IPS-18a (cell line): ENCODE data around the gene RAN.
"Not testable (repeated sequence)": the region's sequence is repeated elsewhere in the genome, so short reads cannot be mapped to it uniquely, and the experiment has no call there.

Experiments used
- H3K27ac ChIP-seq: one replicate; pipeline ENCODE4 v1.5.1; 2013; ENCODE audit warnings: low read length
- H3K27me3 ChIP-seq: one replicate; pipeline ENCODE4 v1.6.1; 2013; ENCODE audit warnings: mild to moderate bottlenecking, low read length; ENCODE audit not compliant: control insufficient read depth, insufficient read depth
- H3K36me3 ChIP-seq: one replicate; pipeline ENCODE4 v1.6.1; 2013; ENCODE audit warnings: low read depth, low read length; ENCODE audit not compliant: control insufficient read depth
- H3K4me1 ChIP-seq: one replicate; pipeline ENCODE4 v1.6.1; 2013; ENCODE audit warnings: low read depth, low read length; ENCODE audit not compliant: control insufficient read depth
- H3K4me3 ChIP-seq: one replicate; pipeline ENCODE4 v1.5.1; 2013; ENCODE audit warnings: low read length
- H3K9ac ChIP-seq: one replicate; pipeline ENCODE4 v1.6.1; 2013; ENCODE audit warnings: mild to moderate bottlenecking, low read length, moderate library complexity
- H3K9me3 ChIP-seq: one replicate; pipeline ENCODE4 v1.6.1; 2013; ENCODE audit warnings: low read depth, low read length; ENCODE audit not compliant: control insufficient read depth

RAN gene

GRCh38 chr12:130835436-130835835 lies 36.4 kb upstream of the RAN start:
- peaks cover 18% of the 10 kb centered on the region for H3K27me3 ChIP-seq
- H3K9ac ChIP-seq: no peak overlapping the region
- no peak overlapping the region for H3K4me3 ChIP-seq
- H3K27ac ChIP-seq: no peak overlapping the region
- no peaks in the 10 kb centered on the region for H3K9me3 ChIP-seq
- H3K4me1 ChIP-seq: peaks cover 31% of the 10 kb centered on the region
- H3K36me3 ChIP-seq: no peaks in the 10 kb centered on the region

GRCh38 chr12:130838284-130838950 lies 33.4 kb upstream of the RAN start:
- H3K27ac ChIP-seq: no peak overlapping the region

GRCh38 chr12:130838951-130839769 lies 32.7 kb upstream of the RAN start, which contains the start of gene STX2:
Gene STX2, minus strand, starts transcription at chr12:130839250. Its CDS starts 151 bp downstream, at chr12:130839099.
- Histone ChIP-seq H3K4me3 (peak within 1 kb of the TSS; percentile 89), H3K36me3 (no peaks in the 10 kb centered on the region), H3K9me3 (no peaks in the 10 kb centered on the region), H3K9ac (peak within 1 kb of the TSS; percentile 61), H3K27me3 (peaks cover 18% of the 10 kb centered on the region), H3K4me1 (peaks cover 24% of the 10 kb centered on the region), H3K27ac (no peak within 1 kb of the TSS)

More at GRCh38 chr12:130838284-130838950, 33.4 kb upstream of the RAN start:
- H3K36me3 ChIP-seq: no peaks in the 10 kb centered on the region
- H3K27me3 ChIP-seq: peaks cover 18% of the 10 kb centered on the region
- H3K9me3 ChIP-seq: no peaks in the 10 kb centered on the region
- H3K4me1 ChIP-seq: peaks cover 24% of the 10 kb centered on the region
- peak overlapping the region; percentile 61 for H3K9ac ChIP-seq
- H3K4me3 ChIP-seq: peak overlapping the region; percentile 89

GRCh38 chr12:130839770-130840404 lies 32.0 kb upstream of the RAN start:
- Histone ChIP-seq H3K9ac (no peak overlapping the region), H3K4me3 (peak overlapping the region; percentile 42), H3K4me1 (peaks cover 24% of the 10 kb centered on the region), H3K9me3 (no peaks in the 10 kb centered on the region), H3K27ac (no peak overlapping the region), H3K36me3 (no peaks in the 10 kb centered on the region), H3K27me3 (peaks cover 18% of the 10 kb centered on the region)

GRCh38 chr12:130846369-130846768 lies 25.5 kb upstream of the RAN start:
- H3K4me3 ChIP-seq: no peak overlapping the region
- no peaks in the 10 kb centered on the region for H3K27me3 ChIP-seq
- peaks cover 14% of the 10 kb centered on the region for H3K4me1 ChIP-seq
- no peaks in the 10 kb centered on the region for H3K36me3 ChIP-seq
- H3K27ac ChIP-seq: no peak overlapping the region
- H3K9ac ChIP-seq: no peak overlapping the region
- no peaks in the 10 kb centered on the region for H3K9me3 ChIP-seq

- no peak overlapping the region for H3K27ac ChIP-seq
- H3K36me3 ChIP-seq: no peaks in the 10 kb centered on the region
- H3K9me3 ChIP-seq: no peaks in the 10 kb centered on the region
- no peak overlapping the region for H3K9ac ChIP-seq
- no peaks in the 10 kb centered on the region for H3K27me3 ChIP-seq
- peaks cover 14% of the 10 kb centered on the region for H3K4me1 ChIP-seq
- no peak overlapping the region for H3K4me3 ChIP-seq
These were observed 24.8 kb upstream of the RAN start for GRCh38 chr12:130847112-130847511.

- not testable (repeated sequence) for H3K4me3 ChIP-seq, H3K27ac ChIP-seq, H3K9me3 ChIP-seq, H3K27me3 ChIP-seq, H3K36me3 ChIP-seq, H3K9ac ChIP-seq
- H3K4me1 ChIP-seq: peaks cover 21% of the 10 kb centered on the region
These were observed 23.8 kb upstream of the RAN start for GRCh38 chr12:130848105-130848504.

- not testable (repeated sequence) for H3K9me3 ChIP-seq, H3K27ac ChIP-seq, H3K4me3 ChIP-seq, H3K27me3 ChIP-seq, H3K36me3 ChIP-seq, H3K9ac ChIP-seq
- H3K4me1 ChIP-seq: peaks cover 23% of the 10 kb centered on the region
These were observed 23.0 kb upstream of the RAN start for GRCh38 chr12:130848785-130849305.

- Histone ChIP-seq H3K27me3 (no peaks in the 10 kb centered on the region), H3K9me3 (no peaks in the 10 kb centered on the region), H3K4me1 (peaks cover 32% of the 10 kb centered on the region), H3K9ac (peak overlapping the region; percentile 44), H3K36me3 (no peaks in the 10 kb centered on the region), H3K4me3 (peak overlapping the region; percentile 27), H3K27ac (peak overlapping the region; percentile 62)
These were observed 22.1 kb upstream of the RAN start for GRCh38 chr12:130849561-130850417.

GRCh38 chr12:130850418-130851021 lies 21.3 kb upstream of the RAN start:
- peaks cover 32% of the 10 kb centered on the region for H3K4me1 ChIP-seq
- no peaks in the 10 kb centered on the region for H3K9me3 ChIP-seq
- peak overlapping the region; percentile 27 for H3K4me3 ChIP-seq
- H3K27me3 ChIP-seq: no peaks in the 10 kb centered on the region
- no peaks in the 10 kb centered on the region for H3K36me3 ChIP-seq
- H3K27ac ChIP-seq: peak overlapping the region; percentile 62
- H3K9ac ChIP-seq: peak overlapping the region; percentile 44
